SK-N-SH (cell line): ENCODE measurements around the gene C14orf180. TPM values are rescaled to one million over a fixed set of nuclear protein-coding genes. Genes with fewer than 3 reads are reported as not detected.

Experiments used
- CTCF ChIA-PET: fragments of 300-600, 350-600 bp; formaldehyde crosslinking; extraction: SDS; loops from one replicate; lab custom pipeline; 2021; lab: Yijun Ruan, JAX
- POLR2A ChIA-PET: fragments of 350-600 bp; sonication (Branson Sonifier 250); formaldehyde crosslinking; extraction: SDS; loops from one replicate; lab custom pipeline; 2020; ENCODE audit warnings: antibody characterized with exemption, inconsistent platforms; lab: Yijun Ruan, JAX
- DNase-seq: peaks from one replicate; pipeline ENCODE4 v3.0.0; 2012
- H2AFZ ChIP-seq: fragments of 200-600 bp; sonication (generic); 2 replicates; pipeline ENCODE4 v1.8.1; 2016; ENCODE audit warnings: antibody characterized with exemption, mild to moderate bottlenecking, low read depth
- H3F3A ChIP-seq: fragments of 200-600 bp; sonication (generic); replicated peaks from 2 replicates; pipeline ENCODE3; 2016; ENCODE audit warnings: antibody characterized with exemption, mild to moderate bottlenecking; ENCODE audit not compliant: insufficient read depth
- H3K27ac ChIP-seq, 2 experiments: fragments of 200-500 bp in 1 of 2; fragments of 200-600 bp in 1 of 2; sonication (Bioruptor generic) in 1 of 2; sonication (generic), shearing (Covaris generic) in 1 of 2; 2 replicates each; pipeline versions ENCODE4 v1.5.1 to v1.6.1; 2014 to 2016; ENCODE audit warnings: low read depth in 2 of 2, inconsistent platforms in 1 of 2, low read length in 1 of 2, mild to moderate bottlenecking in 1 of 2, mixed read lengths in 1 of 2
- H3K27me3 ChIP-seq: fragments of 200-600 bp; sonication (generic), shearing (Covaris generic); 2 replicates; pipeline ENCODE4 v1.6.1; 2016; ENCODE audit warnings: mixed run types; ENCODE audit not compliant: insufficient read depth
- H3K36me3 ChIP-seq, 2 experiments: fragments of 200-500 bp in 1 of 2; fragments of 200-600 bp in 1 of 2; sonication (Bioruptor generic) in 1 of 2; sonication (generic) in 1 of 2; replicated peaks in 1 of 2; 2 replicates each; pipeline versions ENCODE3 to v1.5.1; 2014 to 2016; ENCODE audit warnings: low read length in 1 of 2, mild to moderate bottlenecking in 1 of 2; ENCODE audit not compliant: insufficient read depth in 2 of 2, control insufficient read depth in 1 of 2
- H3K4me1 ChIP-seq, 2 experiments: fragments of 200-500 bp in 1 of 2; fragments of 200-600 bp in 1 of 2; sonication (Bioruptor generic) in 1 of 2; sonication (generic), shearing (Covaris generic) in 1 of 2; 2 replicates each; pipeline versions ENCODE4 v1.5.1 to v1.6.1; 2014 to 2016; ENCODE audit warnings: low read depth in 1 of 2, low read length in 1 of 2, mixed run types in 1 of 2; ENCODE audit not compliant: insufficient read depth in 2 of 2, control insufficient read depth in 1 of 2
- H3K4me2 ChIP-seq: fragments of 200-600 bp; sonication (generic), shearing (Covaris generic); 2 replicates; pipeline ENCODE4 v1.6.1; 2017; ENCODE audit warnings: mixed run types
- H3K4me3 ChIP-seq, 2 experiments: fragments of 200-500 bp in 1 of 2; fragments of 200-600 bp in 1 of 2; sonication (Bioruptor generic) in 1 of 2; sonication (generic), shearing (Covaris generic) in 1 of 2; 2 replicates each; pipeline versions ENCODE4 v1.5.1 to v1.8.1; 2014 to 2016; ENCODE audit warnings: low read depth in 2 of 2, inconsistent platforms in 1 of 2, low read length in 1 of 2, mild to moderate bottlenecking in 1 of 2, mixed read lengths in 1 of 2, moderate library complexity in 1 of 2
- H3K79me2 ChIP-seq: fragments of 200-600 bp; sonication (generic); 2 replicates; pipeline ENCODE4 v1.8.1; 2017; ENCODE audit warnings: mild to moderate bottlenecking; ENCODE audit not compliant: insufficient read depth
- H3K9ac ChIP-seq: fragments of 200-600 bp; sonication (generic); 2 replicates; pipeline ENCODE4 v1.6.1; 2017; ENCODE audit warnings: mixed run types
- H3K9me2 ChIP-seq: fragments of 200-600 bp; sonication (generic); 2 replicates; pipeline ENCODE4 v1.6.1; 2017; ENCODE audit warnings: mixed run types
- H3K9me3 ChIP-seq: fragments of 200-600 bp; sonication (generic); 2 replicates; pipeline ENCODE4 v1.6.1; 2017; ENCODE audit warnings: mixed run types, mild to moderate bottlenecking, moderate library complexity
- H4K20me1 ChIP-seq: fragments of 200-600 bp; sonication (generic); 2 replicates; pipeline ENCODE4 v1.6.1; 2017; ENCODE audit warnings: mild to moderate bottlenecking, mixed run types; ENCODE audit not compliant: insufficient read depth
- ELF1 ChIP-seq: IDR thresholded peaks from 2 replicates; pipeline ENCODE4 v1.4.0; 2012
- EP300 ChIP-seq, 2 experiments: IDR thresholded peaks; 2 replicates each; pipeline versions ENCODE4 v1.4.0 to v1.6.1; 2012; ENCODE audit warnings: borderline replicate concordance in 1 of 2, low read depth in 1 of 2, low read length in 1 of 2
- EZH2phosphoT487 ChIP-seq: fragments of 200-600 bp; sonication (generic); IDR thresholded peaks from 2 replicates; pipeline ENCODE4 v1.6.1; 2017; ENCODE audit warnings: low read depth, mixed run types, mild to moderate bottlenecking, antibody characterized with exemption, moderate library complexity, borderline replicate concordance
- FOSL2 ChIP-seq: IDR thresholded peaks from 2 replicates; pipeline ENCODE4 v1.4.0; 2012; ENCODE audit warnings: low read depth, mild to moderate bottlenecking, moderate library complexity, borderline replicate concordance
- MEF2A ChIP-seq: IDR thresholded peaks from 2 replicates; pipeline ENCODE4 v1.4.0; 2012; ENCODE audit warnings: low read depth, borderline replicate concordance
- RCOR1 ChIP-seq: fragments of 150-350 bp; IDR thresholded peaks from 2 replicates; pipeline ENCODE4 v1.6.1; 2017; ENCODE audit warnings: antibody characterized with exemption, low read length
- RXRA ChIP-seq: IDR thresholded peaks from 2 replicates; pipeline ENCODE4 v1.4.0; 2012; ENCODE audit warnings: low read depth, mild to moderate bottlenecking, borderline replicate concordance
- TCF12 ChIP-seq: IDR thresholded peaks from 2 replicates; pipeline ENCODE4 v1.4.0; 2012
- WGBS: methylation state at CpG from one replicate; pipeline ENCODE4 v1.1.6; 2017; ENCODE audit warnings: low lambda C conversion rate; 5-methylcytosine and 5-hydroxymethylcytosine counted together
- polyA plus RNA-seq, 3 experiments: library from polyadenylated mRNA; depleted of rRNA; stranded (reverse); fragments of >200 nt; gene quantifications; 2 replicates each; pipeline ENCODE4 v1.2.3, GENCODE V29; 2012
- TF ChIP-seq, protein P1 (sequence below): IDR thresholded peaks from 2 replicates; pipeline ENCODE4 v1.4.0; 2012; ENCODE audit warnings: low read depth, borderline replicate concordance
- TF ChIP-seq, protein P2 (sequence below): IDR thresholded peaks from 2 replicates; pipeline ENCODE4 v1.6.1; 2012; ENCODE audit warnings: mild to moderate bottlenecking, low read depth, low read length, moderate library complexity
- TF ChIP-seq, protein P3 (sequence below): IDR thresholded peaks from 2 replicates; pipeline ENCODE4 v1.4.0; 2012; ENCODE audit warnings: low read depth, borderline replicate concordance
- TF ChIP-seq, protein P4 (sequence below): fragments of 150-350 bp; IDR thresholded peaks from 2 replicates; pipeline ENCODE4 v1.6.1; 2017; ENCODE audit warnings: antibody characterized with exemption, low read length, low read depth, borderline replicate concordance

Gene C14orf180
- polyA plus RNA-seq, 1 of the 3 experiments (the other 2 are of a cell fraction), result not detected

DNA sequence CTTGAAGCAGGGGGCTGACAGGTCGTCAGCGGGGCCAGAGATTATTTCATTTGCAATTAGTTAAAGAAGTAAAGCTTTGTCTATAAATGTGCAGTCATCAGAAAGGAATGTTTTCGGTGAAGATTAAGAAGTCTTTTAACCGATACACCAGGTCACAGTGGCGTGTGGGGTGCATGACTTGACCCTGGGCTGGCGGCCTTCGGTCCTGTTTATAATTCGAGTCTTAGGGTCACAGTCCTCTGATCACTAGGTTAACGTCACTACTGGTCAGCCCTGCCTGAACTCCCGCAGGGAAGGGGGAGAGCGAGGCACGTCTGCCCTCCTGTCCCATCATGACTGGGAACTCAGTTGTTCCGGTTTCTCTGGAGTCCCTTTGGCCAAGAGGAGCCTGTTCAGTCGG, 5.0 kb upstream of the C14orf180 start:
- Histone ChIP-seq H3K9ac (no peak overlapping the region), H3K79me2 (no peaks in the 10 kb centered on the region), H3K9me2 (no peaks in the 10 kb centered on the region), H3K4me2 (no peak overlapping the region), H3K27me3 (no peaks in the 10 kb centered on the region), H3K4me3 (no peak overlapping the region), H3K4me1 (peaks cover 0 to 58% of the 10 kb centered on the region in 2 experiments; a peak in 1 of 4 replicates), H2AFZ (no peak overlapping the region), H4K20me1 (no peaks in the 10 kb centered on the region), H3K36me3 (no peaks in the 10 kb centered on the region), H3K9me3 (no peaks in the 10 kb centered on the region), H3F3A (no peaks in the 10 kb centered on the region), H3K27ac (no peak overlapping the region)
- TF ChIP-seq RXRA (no peak), FOSL2 (no peak), TCF12 (no peak), ELF1 (no peak), MEF2A (no peak), RCOR1 (no peak), EP300 (IDR thresholded peaks at IDR 0.05; ENCODE audit: borderline replicate concordance in 1 of 2, low read depth in 1 of 2, low read length in 1 of 2) (no peak)
- TF ChIP-seq, protein P1, sequence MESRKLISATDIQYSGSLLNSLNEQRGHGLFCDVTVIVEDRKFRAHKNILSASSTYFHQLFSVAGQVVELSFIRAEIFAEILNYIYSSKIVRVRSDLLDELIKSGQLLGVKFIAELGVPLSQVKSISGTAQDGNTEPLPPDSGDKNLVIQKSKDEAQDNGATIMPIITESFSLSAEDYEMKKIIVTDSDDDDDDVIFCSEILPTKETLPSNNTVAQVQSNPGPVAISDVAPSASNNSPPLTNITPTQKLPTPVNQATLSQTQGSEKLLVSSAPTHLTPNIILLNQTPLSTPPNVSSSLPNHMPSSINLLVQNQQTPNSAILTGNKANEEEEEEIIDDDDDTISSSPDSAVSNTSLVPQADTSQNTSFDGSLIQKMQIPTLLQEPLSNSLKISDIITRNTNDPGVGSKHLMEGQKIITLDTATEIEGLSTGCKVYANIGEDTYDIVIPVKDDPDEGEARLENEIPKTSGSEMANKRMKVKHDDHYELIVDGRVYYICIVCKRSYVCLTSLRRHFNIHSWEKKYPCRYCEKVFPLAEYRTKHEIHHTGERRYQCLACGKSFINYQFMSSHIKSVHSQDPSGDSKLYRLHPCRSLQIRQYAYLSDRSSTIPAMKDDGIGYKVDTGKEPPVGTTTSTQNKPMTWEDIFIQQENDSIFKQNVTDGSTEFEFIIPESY, result no peak
- TF ChIP-seq, protein P2, sequence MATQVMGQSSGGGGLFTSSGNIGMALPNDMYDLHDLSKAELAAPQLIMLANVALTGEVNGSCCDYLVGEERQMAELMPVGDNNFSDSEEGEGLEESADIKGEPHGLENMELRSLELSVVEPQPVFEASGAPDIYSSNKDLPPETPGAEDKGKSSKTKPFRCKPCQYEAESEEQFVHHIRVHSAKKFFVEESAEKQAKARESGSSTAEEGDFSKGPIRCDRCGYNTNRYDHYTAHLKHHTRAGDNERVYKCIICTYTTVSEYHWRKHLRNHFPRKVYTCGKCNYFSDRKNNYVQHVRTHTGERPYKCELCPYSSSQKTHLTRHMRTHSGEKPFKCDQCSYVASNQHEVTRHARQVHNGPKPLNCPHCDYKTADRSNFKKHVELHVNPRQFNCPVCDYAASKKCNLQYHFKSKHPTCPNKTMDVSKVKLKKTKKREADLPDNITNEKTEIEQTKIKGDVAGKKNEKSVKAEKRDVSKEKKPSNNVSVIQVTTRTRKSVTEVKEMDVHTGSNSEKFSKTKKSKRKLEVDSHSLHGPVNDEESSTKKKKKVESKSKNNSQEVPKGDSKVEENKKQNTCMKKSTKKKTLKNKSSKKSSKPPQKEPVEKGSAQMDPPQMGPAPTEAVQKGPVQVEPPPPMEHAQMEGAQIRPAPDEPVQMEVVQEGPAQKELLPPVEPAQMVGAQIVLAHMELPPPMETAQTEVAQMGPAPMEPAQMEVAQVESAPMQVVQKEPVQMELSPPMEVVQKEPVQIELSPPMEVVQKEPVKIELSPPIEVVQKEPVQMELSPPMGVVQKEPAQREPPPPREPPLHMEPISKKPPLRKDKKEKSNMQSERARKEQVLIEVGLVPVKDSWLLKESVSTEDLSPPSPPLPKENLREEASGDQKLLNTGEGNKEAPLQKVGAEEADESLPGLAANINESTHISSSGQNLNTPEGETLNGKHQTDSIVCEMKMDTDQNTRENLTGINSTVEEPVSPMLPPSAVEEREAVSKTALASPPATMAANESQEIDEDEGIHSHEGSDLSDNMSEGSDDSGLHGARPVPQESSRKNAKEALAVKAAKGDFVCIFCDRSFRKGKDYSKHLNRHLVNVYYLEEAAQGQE, result no peak
- POLR2A ChIA-PET, result no interaction called here
- CTCF ChIA-PET, result interaction anchor here (1.1 to 2.8 kb wide), 3 partner anchors 10 to 417 kb away, joined by 3 to 24 read pairs (median 15); no protein-coding TSS in a partner anchor
- no peak for DNase-seq
- 66% methylated on average over 12 of the region's 14 CpGs for WGBS

DNA sequence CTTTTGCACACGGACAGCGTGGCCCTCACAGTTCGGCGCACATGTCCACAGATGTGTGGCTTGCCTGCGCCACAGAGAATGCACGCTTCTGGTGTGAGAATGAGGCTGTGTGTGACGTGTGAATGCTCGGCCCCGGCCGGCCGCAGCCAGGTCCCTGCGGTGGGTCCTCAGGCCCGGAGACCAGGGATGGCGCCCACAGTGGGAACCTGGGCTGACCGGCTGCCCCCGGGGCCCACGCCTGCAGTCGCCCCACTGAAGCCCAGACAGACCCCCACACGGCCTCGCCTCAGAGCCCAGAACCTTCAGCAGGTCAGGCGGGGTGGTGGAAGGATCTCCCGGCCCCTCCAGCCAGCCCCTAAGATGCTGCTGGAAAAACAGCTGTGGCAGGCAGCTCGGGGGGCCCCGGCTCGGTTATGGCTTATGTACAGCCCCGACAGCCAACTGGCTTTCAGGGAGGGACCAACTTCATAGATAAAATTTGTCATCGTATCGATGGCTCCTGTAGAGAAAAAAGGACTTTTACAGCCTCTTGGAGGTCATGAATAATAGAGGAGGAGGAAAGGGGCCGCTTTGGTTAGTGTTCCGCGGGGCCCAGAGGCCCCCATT, 4.5 kb upstream of the C14orf180 start:
- 78% methylated on average over 15 of the region's 31 CpGs for WGBS
- H2AFZ ChIP-seq, result no peak overlapping the region
- CTCF ChIA-PET, result interaction anchor here (2.8 to 8.5 kb wide), 2 partner anchors 8 to 65 kb away, joined by 15 to 96 read pairs; no protein-coding TSS in a partner anchor

More for the DNA sequence above, 4.5 kb upstream of the C14orf180 start:
- no peak overlapping the region for H3K4me3 ChIP-seq
- TF ChIP-seq, protein P3, sequence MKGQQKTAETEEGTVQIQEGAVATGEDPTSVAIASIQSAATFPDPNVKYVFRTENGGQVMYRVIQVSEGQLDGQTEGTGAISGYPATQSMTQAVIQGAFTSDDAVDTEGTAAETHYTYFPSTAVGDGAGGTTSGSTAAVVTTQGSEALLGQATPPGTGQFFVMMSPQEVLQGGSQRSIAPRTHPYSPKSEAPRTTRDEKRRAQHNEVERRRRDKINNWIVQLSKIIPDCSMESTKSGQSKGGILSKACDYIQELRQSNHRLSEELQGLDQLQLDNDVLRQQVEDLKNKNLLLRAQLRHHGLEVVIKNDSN, result no peak
- TF ChIP-seq EZH2phosphoT487, result no peak
- TF ChIP-seq, protein P4, sequence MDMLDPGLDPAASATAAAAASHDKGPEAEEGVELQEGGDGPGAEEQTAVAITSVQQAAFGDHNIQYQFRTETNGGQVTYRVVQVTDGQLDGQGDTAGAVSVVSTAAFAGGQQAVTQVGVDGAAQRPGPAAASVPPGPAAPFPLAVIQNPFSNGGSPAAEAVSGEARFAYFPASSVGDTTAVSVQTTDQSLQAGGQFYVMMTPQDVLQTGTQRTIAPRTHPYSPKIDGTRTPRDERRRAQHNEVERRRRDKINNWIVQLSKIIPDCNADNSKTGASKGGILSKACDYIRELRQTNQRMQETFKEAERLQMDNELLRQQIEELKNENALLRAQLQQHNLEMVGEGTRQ, result no peak
- TF ChIP-seq, all 33 proteins: peak for 0
- Histone ChIP-seq H3F3A (no peaks in the 10 kb centered on the region), H3K9me3 (no peaks in the 10 kb centered on the region), H3K9me2 (no peaks in the 10 kb centered on the region), H3K9ac (no peak overlapping the region), H3K4me2 (no peak overlapping the region), H4K20me1 (no peaks in the 10 kb centered on the region), H3K27ac (no peak overlapping the region), H3K79me2 (no peaks in the 10 kb centered on the region), H3K36me3 (no peaks in the 10 kb centered on the region), H3K4me1 (peaks cover 0 to 58% of the 10 kb centered on the region in 2 experiments; a peak in 1 of 4 replicates), H3K27me3 (no peaks in the 10 kb centered on the region)
- no peak for DNase-seq
- POLR2A ChIA-PET, result no interaction called here
